HL-60 (cell line): ENCODE measurements around the gene TENM4.

Experiments
- DNase-seq, 2 experiments: peaks; one replicate each; pipeline ENCODE4 v3.0.0-alpha.2; 2010 to 2020; ENCODE audit warnings: low read depth in 1 of 2, low spot score in 1 of 2
- H3K27ac ChIP-seq: fragments of 250-450 bp; sonication (Bioruptor Pico); replicated peaks from 2 replicates; pipeline ENCODE4 v1.5.1; 2020; ENCODE audit warnings: mild to moderate bottlenecking, moderate library complexity
- H3K27me3 ChIP-seq: fragments of 250-450 bp; sonication (Bioruptor Pico); 2 replicates; pipeline ENCODE4 v1.5.1; 2021; ENCODE audit warnings: mild to moderate bottlenecking, moderate library complexity; ENCODE audit not compliant: insufficient read depth, poor library complexity, severe bottlenecking
- H3K4me3 ChIP-seq: replicated peaks from 2 replicates; pipeline ENCODE4 v1.5.1; 2011; ENCODE audit warnings: mild to moderate bottlenecking, control low read depth, low read length; ENCODE audit not compliant: insufficient read depth
- GABPA ChIP-seq: IDR thresholded peaks from 2 replicates; pipeline ENCODE4 v1.6.1; 2012; ENCODE audit warnings: low read depth
- POLR2AphosphoS5 ChIP-seq: IDR thresholded peaks from 2 replicates; pipeline ENCODE4 v1.6.1; 2012; ENCODE audit warnings: low read depth
- SPI1 ChIP-seq: IDR thresholded peaks from 2 replicates; pipeline ENCODE4 v1.6.1; 2012; ENCODE audit warnings: low read depth, mild to moderate bottlenecking, borderline replicate concordance
- TF ChIP-seq, protein P1 (sequence below): IDR thresholded peaks from one replicate; pipeline ENCODE4 v1.5.1; 2011; ENCODE audit warnings: low read length, control low read depth, inconsistent platforms; ENCODE audit not compliant: insufficient read depth
- TF ChIP-seq, protein P2 (sequence below): IDR thresholded peaks from 2 replicates; pipeline ENCODE4 v1.6.1; 2012; ENCODE audit warnings: low read depth; ENCODE audit not compliant: insufficient replicate concordance

Gene TENM4

DNA sequence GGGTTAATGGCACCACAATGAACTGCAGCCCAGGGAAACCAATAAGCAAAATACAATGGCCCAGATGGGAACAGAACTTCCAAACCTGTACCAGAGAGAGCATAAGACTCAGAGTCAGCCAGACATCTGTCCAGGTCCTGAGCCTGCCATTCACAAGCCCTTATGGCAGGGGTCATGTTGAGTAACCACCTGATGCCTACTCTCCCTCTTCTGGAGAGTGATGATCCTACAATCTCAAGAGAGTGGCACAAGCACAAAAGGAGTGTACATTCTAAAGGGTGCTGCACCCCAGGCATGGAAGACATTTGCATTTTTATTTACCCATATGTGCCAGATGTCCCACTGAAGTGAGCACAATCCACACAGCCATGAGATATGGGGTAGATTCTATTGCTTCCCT is 10.6 kb downstream of the TENM4 start:
- Histone ChIP-seq H3K27ac (no peak overlapping the region), H3K4me3 (no peak overlapping the region), H3K27me3 (peaks cover 12% of the 10 kb centered on the region)
- TF ChIP-seq, protein P1, sequence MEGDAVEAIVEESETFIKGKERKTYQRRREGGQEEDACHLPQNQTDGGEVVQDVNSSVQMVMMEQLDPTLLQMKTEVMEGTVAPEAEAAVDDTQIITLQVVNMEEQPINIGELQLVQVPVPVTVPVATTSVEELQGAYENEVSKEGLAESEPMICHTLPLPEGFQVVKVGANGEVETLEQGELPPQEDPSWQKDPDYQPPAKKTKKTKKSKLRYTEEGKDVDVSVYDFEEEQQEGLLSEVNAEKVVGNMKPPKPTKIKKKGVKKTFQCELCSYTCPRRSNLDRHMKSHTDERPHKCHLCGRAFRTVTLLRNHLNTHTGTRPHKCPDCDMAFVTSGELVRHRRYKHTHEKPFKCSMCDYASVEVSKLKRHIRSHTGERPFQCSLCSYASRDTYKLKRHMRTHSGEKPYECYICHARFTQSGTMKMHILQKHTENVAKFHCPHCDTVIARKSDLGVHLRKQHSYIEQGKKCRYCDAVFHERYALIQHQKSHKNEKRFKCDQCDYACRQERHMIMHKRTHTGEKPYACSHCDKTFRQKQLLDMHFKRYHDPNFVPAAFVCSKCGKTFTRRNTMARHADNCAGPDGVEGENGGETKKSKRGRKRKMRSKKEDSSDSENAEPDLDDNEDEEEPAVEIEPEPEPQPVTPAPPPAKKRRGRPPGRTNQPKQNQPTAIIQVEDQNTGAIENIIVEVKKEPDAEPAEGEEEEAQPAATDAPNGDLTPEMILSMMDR, result no peak
- TF ChIP-seq POLR2AphosphoS5, result no peak
- no peak for TF ChIP-seq GABPA
- TF ChIP-seq SPI1, result no peak
- TF ChIP-seq, protein P2, sequence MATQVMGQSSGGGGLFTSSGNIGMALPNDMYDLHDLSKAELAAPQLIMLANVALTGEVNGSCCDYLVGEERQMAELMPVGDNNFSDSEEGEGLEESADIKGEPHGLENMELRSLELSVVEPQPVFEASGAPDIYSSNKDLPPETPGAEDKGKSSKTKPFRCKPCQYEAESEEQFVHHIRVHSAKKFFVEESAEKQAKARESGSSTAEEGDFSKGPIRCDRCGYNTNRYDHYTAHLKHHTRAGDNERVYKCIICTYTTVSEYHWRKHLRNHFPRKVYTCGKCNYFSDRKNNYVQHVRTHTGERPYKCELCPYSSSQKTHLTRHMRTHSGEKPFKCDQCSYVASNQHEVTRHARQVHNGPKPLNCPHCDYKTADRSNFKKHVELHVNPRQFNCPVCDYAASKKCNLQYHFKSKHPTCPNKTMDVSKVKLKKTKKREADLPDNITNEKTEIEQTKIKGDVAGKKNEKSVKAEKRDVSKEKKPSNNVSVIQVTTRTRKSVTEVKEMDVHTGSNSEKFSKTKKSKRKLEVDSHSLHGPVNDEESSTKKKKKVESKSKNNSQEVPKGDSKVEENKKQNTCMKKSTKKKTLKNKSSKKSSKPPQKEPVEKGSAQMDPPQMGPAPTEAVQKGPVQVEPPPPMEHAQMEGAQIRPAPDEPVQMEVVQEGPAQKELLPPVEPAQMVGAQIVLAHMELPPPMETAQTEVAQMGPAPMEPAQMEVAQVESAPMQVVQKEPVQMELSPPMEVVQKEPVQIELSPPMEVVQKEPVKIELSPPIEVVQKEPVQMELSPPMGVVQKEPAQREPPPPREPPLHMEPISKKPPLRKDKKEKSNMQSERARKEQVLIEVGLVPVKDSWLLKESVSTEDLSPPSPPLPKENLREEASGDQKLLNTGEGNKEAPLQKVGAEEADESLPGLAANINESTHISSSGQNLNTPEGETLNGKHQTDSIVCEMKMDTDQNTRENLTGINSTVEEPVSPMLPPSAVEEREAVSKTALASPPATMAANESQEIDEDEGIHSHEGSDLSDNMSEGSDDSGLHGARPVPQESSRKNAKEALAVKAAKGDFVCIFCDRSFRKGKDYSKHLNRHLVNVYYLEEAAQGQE, result no peak
- no peak for DNase-seq

DNA sequence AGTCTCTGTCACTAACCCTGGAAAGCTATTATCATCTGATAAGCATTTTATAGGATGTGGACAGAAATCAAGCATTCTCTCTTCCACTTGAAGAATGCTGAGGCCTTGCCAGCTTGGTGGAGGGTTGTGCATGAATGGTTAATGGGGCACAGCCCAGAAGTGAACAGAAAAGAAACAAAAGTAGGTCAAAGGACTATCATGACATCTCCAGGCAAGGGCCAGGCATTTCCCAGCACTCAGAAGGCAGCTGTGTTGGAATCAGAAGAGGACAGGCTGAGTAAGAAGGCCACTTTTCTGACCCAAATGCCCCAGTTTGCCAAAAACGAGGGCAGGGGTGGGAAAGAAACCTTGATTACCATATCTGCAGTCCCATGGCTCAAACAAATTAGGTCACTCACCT is 12.4 kb downstream of the TENM4 start:
- Histone ChIP-seq H3K27ac (no peak overlapping the region), H3K27me3 (peaks cover 2% of the 10 kb centered on the region), H3K4me3 (no peak overlapping the region)
- DNase-seq, result no peak
- TF ChIP-seq, protein P2, result no peak
- TF ChIP-seq, protein P1, result no peak
- no peak for TF ChIP-seq POLR2AphosphoS5
- TF ChIP-seq GABPA, result no peak
- TF ChIP-seq SPI1, result no peak

DNA sequence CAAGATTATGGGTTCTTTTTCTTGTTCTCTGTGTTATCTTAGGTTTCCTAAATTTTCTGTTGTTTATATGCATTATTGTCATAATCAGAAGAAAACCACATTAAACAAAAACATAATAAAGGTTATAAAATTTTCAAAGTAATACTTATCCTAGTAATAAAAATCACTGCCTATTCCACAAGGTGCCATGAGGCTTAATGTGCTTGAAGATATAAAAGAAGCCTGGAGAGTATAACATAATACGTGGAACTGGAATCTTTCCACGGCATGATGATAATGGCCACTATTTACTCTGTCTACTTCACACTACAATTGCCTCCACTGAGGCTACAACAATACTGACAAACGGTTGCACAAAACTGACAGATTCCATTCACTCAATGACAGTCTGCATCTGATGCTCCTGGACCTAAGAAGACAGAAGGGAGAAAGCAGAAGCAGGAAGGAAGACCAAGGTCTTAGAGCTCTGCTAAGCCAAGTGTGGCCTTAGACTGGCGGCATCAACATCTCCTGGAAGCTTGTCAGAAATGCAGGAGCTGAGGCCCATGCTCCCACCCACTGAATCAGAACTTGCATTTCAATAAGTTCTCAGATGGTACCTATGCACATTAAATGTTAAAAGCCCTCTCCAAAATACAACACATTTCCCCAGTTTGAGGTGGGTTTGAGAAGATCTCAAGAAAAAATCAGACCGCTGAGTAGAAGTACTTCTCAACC is 13.1 kb downstream of the TENM4 start:
- DNase-seq, result no peak
- peaks cover 2% of the 10 kb centered on the region for H3K27me3 ChIP-seq
- no peak overlapping the region for H3K4me3 ChIP-seq
- TF ChIP-seq SPI1, result no peak
- no peak for TF ChIP-seq POLR2AphosphoS5
- TF ChIP-seq, protein P2, result no peak
- TF ChIP-seq GABPA, result no peak
- TF ChIP-seq, protein P1, result no peak
- H3K27ac ChIP-seq, result no peak overlapping the region
